ENCODE data around the gene KRTAP4-9. TPM values are rescaled to one million over a fixed set of nuclear protein-coding genes. Genes with fewer than 3 reads are reported as not detected.

Gene KRTAP4-9
- not detected in 2 replicates for polyA plus RNA-seq

DNA sequence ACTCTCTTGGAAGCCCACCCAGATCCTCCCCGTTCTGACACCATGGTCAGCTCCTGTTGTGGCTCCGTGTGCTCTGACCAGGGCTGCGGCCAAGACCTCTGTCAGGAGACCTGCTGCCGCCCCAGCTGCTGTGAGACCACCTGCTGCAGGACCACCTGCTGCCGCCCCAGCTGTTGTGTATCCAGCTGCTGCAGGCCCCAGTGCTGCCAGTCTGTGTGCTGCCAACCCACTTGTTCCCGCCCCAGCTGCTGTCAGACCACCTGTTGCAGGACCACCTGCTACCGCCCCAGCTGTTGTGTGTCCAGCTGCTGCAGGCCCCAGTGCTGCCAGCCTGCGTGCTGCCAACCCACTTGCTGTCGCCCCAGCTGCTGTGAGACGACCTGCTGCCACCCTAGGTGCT, at the start of gene KRTAP4-9:
Gene KRTAP4-9, plus strand, starts transcription at position 43 of the 400 bp plus-strand sequence. Its CDS starts 0 bp downstream, at position 43.

GRCh38 chr17:41060052-41060604, 45.1 kb upstream of the KRTAP4-9 start, which contains the start of gene KRTAP2-3:
TSS of gene KRTAP2-3 (minus strand) at chr17:41060114. CDS start at chr17:41060050, 64 bp downstream.

DNA sequence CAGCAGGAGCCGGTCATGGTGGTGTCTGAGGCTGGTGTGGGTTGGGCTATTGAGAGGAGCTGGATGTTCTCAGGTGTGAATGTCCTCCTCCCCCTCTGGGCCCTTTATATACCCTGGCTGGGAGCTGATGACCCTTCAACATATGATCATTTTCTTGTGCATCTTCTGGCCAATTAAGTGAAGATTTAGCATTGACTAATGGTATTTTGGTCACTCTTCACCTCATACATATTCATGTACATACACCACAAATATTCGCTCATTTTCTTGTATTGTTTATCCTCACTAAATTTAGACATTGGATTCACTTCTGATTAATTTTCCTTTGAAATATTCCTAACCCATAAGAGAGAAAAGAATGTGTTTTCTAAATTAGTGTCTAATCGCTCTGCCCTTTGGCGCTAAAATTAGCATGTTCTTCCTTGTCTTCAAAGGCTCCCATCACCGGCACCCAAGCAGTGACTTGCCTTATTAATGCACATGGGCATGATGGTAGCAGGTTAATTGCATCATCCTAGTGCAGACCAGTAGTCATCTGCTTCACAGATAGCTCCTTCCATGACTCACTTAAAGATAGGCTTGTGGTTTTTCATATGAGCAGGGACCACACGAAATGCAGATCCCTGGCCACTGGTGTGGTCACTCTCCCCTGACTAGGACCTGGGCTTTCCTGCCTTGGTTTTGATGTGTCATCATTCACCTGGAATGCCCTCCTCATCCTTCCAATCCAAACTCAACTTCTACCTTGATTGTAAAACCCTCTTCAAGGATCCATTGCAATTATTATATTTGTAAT, 39.2 kb upstream of the KRTAP4-9 start, which contains the start of gene KRTAP2-4:
Gene KRTAP2-4, minus strand, starts transcription at position 51 of the 796 bp plus-strand sequence. Its CDS starts 34 bp downstream, at position 17.

DNA sequence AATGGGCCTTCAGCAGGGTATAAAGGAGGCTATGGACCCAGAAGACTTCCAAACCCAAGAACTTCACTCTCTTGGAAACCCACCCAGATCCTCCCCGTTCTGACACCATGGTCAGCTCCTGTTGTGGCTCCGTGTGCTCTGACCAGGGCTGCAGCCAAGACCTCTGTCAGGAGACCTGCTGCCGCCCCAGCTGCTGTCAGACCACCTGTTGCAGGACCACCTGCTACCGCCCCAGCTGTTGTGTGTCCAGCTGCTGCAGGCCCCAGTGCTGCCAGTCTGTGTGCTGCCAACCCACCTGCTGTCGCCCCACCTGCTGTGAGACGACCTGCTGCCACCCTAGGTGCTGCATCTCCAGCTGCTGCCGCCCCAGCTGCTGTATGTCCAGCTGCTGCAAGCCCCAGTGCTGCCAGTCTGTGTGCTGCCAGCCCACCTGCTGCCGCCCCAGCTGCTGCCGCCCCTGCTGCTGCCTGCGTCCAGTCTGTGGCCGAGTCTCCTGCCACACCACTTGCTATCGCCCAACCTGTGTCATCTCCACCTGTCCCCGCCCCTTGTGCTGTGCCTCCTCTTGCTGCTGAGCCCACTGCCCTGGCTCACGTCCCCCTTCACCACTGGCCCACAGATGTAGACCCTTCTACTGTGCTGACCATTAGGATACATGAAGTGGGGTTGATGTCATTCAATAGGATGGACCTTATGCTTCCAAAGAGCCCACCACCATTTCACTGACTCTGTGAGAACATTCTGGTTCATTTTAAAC, 20.9 kb upstream of the KRTAP4-9 start, which contains the start of gene KRTAP4-7:
Gene KRTAP4-7, plus strand, starts transcription at position 51 of the 757 bp plus-strand sequence. Its CDS starts 57 bp downstream, at position 108.

DNA sequence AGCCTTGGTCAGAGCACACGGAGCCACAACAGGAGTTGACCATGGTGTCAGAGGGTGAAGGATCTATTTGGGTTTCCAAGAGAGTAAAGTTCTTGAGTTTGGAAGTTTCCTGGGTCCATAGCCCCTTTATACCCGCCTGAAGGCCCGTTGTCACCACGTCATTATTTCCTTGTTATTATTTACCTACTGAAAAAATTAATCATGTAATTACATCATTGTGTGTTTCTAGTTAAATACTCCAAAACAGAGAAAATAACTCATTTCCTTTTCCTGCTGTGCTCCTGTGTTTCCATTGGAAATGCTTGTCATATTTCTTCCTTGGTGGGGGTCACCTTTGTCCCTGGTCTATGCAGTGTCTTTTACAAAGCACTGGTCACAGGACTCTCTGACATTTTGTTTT, 7.1 kb upstream of the KRTAP4-9 start, which contains the start of gene KRTAP4-8:
Gene KRTAP4-8, minus strand, starts transcription at position 101 of the 400 bp plus-strand sequence. Its CDS starts 58 bp downstream, at position 43.

GRCh38 chr17:41101586-41102259, 3.5 kb upstream of the KRTAP4-9 start, which contains the start of gene KRTAP4-16:
TSS of gene KRTAP4-16 (minus strand) at chr17:41102209. CDS start at chr17:41102209, 0 bp downstream.

GRCh38 chr17:41117846-41118386, 12.7 kb downstream of the KRTAP4-9 start, which contains the start of gene KRTAP4-11:
TSS of gene KRTAP4-11 (minus strand) at chr17:41118373. CDS start at chr17:41118315, 58 bp downstream.

GRCh38 chr17:41123991-41124371, 18.8 kb downstream of the KRTAP4-9 start, which contains the start of gene KRTAP4-12:
TSS of gene KRTAP4-12 (minus strand) at chr17:41124182. CDS start at chr17:41124122, 60 bp downstream.

DNA sequence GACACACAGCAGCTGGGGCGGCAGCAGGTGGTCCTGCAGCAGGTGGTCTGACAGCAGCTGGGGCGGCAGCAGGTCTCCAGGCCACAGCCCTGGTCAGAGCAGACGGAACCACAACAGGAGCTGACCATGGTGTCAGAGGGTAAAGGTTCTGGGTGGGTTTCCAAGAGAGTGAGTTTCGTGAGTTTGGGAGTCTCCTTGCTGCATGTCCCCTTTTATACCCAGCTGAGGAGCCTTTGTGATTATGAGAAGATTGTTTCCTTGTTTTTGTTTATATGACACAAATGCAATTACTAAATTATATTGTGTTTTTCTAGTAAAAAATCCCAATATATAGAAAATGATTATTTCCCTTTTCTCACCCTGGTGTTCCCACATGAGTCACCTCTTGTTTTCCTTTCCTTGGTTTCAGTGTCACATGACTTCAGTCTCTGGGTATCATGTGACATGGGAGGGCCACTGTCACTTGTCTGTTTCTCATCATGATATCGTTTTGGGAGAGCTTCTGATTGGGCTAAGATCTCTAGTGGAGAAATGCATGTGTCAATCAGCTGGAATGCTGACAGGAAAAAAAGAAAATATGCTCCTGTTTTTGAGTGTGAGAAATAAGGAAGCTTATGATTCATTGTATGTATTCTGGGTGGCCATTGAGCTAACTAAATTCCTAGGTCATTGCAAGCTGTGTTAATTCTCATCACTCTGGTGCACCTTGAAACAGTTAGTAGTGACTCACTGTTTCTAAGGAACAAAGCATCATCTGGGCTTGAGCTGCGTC, 35.4 kb downstream of the KRTAP4-9 start, which contains the start of gene KRTAP4-6:
Gene KRTAP4-6, minus strand, starts transcription at position 185 of the 772 bp plus-strand sequence. Its CDS starts 57 bp downstream, at position 128.

DNA sequence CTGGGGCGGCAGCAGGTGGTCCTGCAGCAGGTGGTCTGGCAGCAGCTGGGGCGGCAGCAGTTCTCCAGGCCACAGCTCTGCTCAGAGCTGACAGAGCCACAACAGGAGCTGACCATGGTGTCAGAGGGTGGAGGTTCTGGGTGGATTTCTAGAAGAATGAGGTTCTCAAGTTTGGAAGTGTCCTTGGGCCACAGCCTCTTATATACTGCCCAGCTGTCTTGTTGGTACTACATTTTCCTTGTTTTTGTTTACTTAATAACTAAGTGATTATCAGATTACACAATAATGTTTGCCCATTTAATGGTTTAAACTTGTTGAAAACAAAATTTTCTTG, 44.4 kb downstream of the KRTAP4-9 start, which contains the start of gene KRTAP4-5:
Gene KRTAP4-5, minus strand, starts transcription at position 174 of the 334 bp plus-strand sequence. Its CDS starts 58 bp downstream, at position 116.

Other genes with a start within 250 kb of the KRTAP4-9 start
- gene KRT12, start 238.2 kb upstream of the KRTAP4-9 start, polyA plus RNA-seq, result not detected in 2 replicates
- not detected in 2 replicates for gene KRT20, start 220.1 kb upstream of the KRTAP4-9 start, polyA plus RNA-seq
- gene KRT23, start 167.7 kb upstream of the KRTAP4-9 start, polyA plus RNA-seq, result 0.60 TPM in 1 of 2 replicates, not detected in the other
- gene KRT39, start 138.4 kb upstream of the KRTAP4-9 start, polyA plus RNA-seq, result not detected in 2 replicates
- gene KRT40, start 121.1 kb upstream of the KRTAP4-9 start, polyA plus RNA-seq, result not detected in 2 replicates
- gene KRTAP3-3, start 111.2 kb upstream of the KRTAP4-9 start, polyA plus RNA-seq, result not detected in 2 replicates
- gene KRTAP3-2, start 105.5 kb upstream of the KRTAP4-9 start, polyA plus RNA-seq, result not detected in 2 replicates
- gene KRTAP3-1, start 96.3 kb upstream of the KRTAP4-9 start, polyA plus RNA-seq, result not detected in 2 replicates
- gene KRTAP1-5, start 78.2 kb upstream of the KRTAP4-9 start, polyA plus RNA-seq, result not detected in 2 replicates
- not detected in 2 replicates for gene KRTAP1-4, start 75.2 kb upstream of the KRTAP4-9 start, polyA plus RNA-seq
- gene KRTAP1-3, start 70.5 kb upstream of the KRTAP4-9 start, polyA plus RNA-seq, result not detected in 2 replicates
- gene KRTAP1-1, start 63.9 kb upstream of the KRTAP4-9 start, polyA plus RNA-seq, result 0.28 TPM in 1 of 2 replicates, not detected in the other
- not detected in 2 replicates for gene KRTAP2-1, start 58.1 kb upstream of the KRTAP4-9 start, polyA plus RNA-seq
- gene KRTAP2-2, start 50.2 kb upstream of the KRTAP4-9 start, polyA plus RNA-seq, result not detected in 2 replicates
- gene KRTAP2-3, start 45.3 kb upstream of the KRTAP4-9 start, polyA plus RNA-seq, result not detected in 2 replicates
- gene KRTAP2-4, start 39.5 kb upstream of the KRTAP4-9 start, polyA plus RNA-seq, result not detected in 2 replicates
- gene KRTAP4-7, start 21.2 kb upstream of the KRTAP4-9 start, polyA plus RNA-seq, result not detected in 2 replicates
- gene KRTAP4-8, start 7.2 kb upstream of the KRTAP4-9 start, polyA plus RNA-seq, result not detected in 2 replicates
- not detected in 2 replicates for gene KRTAP4-16, start 3.2 kb upstream of the KRTAP4-9 start, polyA plus RNA-seq
- not detected in 2 replicates for gene KRTAP4-11, start 13.0 kb downstream of the KRTAP4-9 start, polyA plus RNA-seq
- gene KRTAP4-12, start 18.8 kb downstream of the KRTAP4-9 start, polyA plus RNA-seq, result not detected in 2 replicates
- gene KRTAP4-6, start 35.2 kb downstream of the KRTAP4-9 start, polyA plus RNA-seq, result not detected in 2 replicates
- gene KRTAP4-5, start 44.4 kb downstream of the KRTAP4-9 start, polyA plus RNA-seq, result not detected in 2 replicates
- gene KRTAP4-4, start 55.4 kb downstream of the KRTAP4-9 start, polyA plus RNA-seq, result not detected in 2 replicates
- not detected in 2 replicates for gene KRTAP4-3, start 62.8 kb downstream of the KRTAP4-9 start, polyA plus RNA-seq
- gene KRTAP4-2, start 72.8 kb downstream of the KRTAP4-9 start, polyA plus RNA-seq, result not detected in 2 replicates
- gene KRTAP4-1, start 79.5 kb downstream of the KRTAP4-9 start, polyA plus RNA-seq, result not detected in 2 replicates
- not detected in 2 replicates for gene KRTAP9-1, start 84.5 kb downstream of the KRTAP4-9 start, polyA plus RNA-seq
- not detected in 2 replicates for gene KRTAP9-2, start 121.3 kb downstream of the KRTAP4-9 start, polyA plus RNA-seq
- gene KRTAP9-3, start 127.1 kb downstream of the KRTAP4-9 start, polyA plus RNA-seq, result not detected in 2 replicates
- gene KRTAP9-8, start 132.6 kb downstream of the KRTAP4-9 start, polyA plus RNA-seq, result not detected in 2 replicates
- gene KRTAP9-4, start 144.3 kb downstream of the KRTAP4-9 start, polyA plus RNA-seq, result not detected in 2 replicates
- gene KRTAP9-9, start 150.0 kb downstream of the KRTAP4-9 start, polyA plus RNA-seq, result not detected in 2 replicates
- gene KRTAP9-6, start 160.0 kb downstream of the KRTAP4-9 start, polyA plus RNA-seq, result not detected in 2 replicates
- not detected in 2 replicates for gene KRTAP9-7, start 170.3 kb downstream of the KRTAP4-9 start, polyA plus RNA-seq
- gene KRTAP29-1, start 197.5 kb downstream of the KRTAP4-9 start, polyA plus RNA-seq, result not detected in 2 replicates
- gene KRTAP16-1, start 203.9 kb downstream of the KRTAP4-9 start, polyA plus RNA-seq, result not detected in 2 replicates
- gene KRTAP17-1, start 210.3 kb downstream of the KRTAP4-9 start, polyA plus RNA-seq, result not detected in 2 replicates
- gene KRT33A, start 245.4 kb downstream of the KRTAP4-9 start, polyA plus RNA-seq, result not detected in 2 replicates